GM21367 (cell line): ENCODE measurements around the gene KCNE2.

ENCODE experiments used
- ATAC-seq: cut with Tn5 transposase; IDR thresholded peaks from one replicate; pipeline ENCODE4 v1.9.1; 2021; ENCODE audit not compliant: unreplicated experiment

Gene KCNE2, protein sequence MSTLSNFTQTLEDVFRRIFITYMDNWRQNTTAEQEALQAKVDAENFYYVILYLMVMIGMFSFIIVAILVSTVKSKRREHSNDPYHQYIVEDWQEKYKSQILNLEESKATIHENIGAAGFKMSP

DNA sequence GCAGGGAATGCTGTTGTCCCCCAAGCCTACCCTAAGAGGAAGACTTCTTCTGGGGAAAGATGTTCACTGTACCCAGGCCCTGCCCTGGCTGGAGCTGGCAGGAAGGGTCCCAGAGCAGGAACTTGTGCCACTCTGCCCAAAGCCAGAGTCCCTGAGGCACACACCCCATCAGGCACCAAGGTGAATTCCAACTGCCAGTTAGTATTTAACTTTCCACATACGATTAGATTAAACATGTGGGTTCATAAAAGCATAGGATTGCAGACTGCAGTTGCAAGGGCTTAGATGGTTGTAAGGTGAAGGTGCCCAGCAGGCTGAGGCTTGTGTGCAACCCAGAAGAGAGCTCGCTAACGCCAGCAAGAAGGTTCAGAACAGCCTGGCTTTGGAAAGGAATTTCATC lies at the start of gene KCNE2:
KCNE2 (plus strand) TSS at position 274 of the 400 bp plus-strand sequence. CDS start 6,473 bp downstream, outside the sequence.
- no peak for ATAC-seq

DNA sequence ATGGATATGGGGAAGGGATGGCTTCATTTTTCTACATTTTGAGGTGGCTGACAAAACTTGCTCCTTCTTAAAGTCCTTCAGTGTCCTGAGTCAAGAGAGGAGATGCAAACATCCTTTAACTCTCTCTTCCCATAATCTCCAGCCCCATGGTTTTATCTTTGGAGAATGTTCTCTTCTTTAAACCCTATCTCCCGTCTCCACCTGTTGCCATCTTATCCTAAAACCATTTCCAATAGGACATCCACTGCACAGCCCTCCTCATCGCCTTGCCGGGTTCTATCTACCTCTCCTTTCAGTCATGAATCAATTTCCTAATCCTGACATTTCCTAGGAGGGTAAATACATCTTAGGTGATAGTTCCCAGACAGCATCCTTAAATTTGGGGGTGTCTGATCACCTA lies 44.2 kb upstream of the KCNE2 start:
- no peak for ATAC-seq

DNA sequence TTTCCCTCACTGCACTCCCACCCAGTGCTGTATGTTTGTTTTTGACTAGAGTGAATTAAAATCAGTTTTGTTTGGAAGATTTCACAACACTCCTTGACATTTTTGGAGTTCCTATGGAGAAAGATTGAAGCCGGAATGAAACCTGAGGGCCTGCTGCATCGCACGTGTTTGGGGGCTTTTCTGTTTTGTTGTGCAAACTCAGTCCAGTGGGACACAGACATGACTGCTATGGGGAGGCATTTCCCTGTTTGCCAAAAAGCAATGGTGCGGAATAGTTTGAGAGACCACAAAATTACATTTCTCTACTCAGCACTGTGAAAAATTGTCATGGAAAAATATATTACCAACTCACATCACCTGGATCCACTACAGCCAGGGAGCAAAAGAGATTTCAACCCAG lies 43.8 kb upstream of the KCNE2 start:
- no peak for ATAC-seq

DNA sequence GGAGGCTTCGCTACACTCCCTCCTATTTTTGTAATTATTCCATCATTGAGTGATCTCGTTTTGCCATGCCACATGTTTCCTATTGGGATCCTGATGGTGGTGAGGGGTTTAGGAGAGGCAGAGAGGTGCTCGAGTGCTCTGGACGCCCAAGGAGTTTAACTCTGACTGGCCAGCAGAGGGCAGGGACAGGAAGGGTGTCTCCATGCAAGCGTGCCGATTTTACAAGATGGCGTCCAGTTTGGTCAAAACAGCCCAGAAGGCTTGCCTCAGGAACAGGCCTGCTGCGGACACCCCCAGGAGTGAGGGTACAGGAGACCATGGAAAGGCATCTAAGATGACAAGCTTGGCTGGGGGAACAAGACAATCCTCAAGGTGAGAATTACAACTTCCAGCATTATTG lies 33.8 kb upstream of the KCNE2 start:
- no peak for ATAC-seq

DNA sequence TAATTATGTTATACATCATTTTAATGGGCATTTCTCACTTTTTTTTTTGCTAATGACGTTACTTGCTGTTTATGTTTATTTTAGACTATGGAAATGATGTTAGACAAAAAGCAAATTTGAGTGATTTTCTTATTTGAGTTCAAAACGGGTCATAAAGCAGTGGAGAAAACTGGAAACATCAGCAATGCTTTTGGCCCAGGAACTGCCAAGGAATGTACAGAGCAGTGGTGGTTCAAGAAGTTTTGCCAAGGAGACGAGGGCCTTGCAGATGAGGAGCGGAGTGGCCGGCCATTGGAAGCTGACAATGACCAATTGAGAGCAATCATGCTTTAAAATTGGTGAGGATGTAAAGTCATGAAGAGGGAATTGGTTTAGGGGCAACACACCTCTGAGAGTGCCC lies 32.1 kb upstream of the KCNE2 start:
- ATAC-seq, result no peak

DNA sequence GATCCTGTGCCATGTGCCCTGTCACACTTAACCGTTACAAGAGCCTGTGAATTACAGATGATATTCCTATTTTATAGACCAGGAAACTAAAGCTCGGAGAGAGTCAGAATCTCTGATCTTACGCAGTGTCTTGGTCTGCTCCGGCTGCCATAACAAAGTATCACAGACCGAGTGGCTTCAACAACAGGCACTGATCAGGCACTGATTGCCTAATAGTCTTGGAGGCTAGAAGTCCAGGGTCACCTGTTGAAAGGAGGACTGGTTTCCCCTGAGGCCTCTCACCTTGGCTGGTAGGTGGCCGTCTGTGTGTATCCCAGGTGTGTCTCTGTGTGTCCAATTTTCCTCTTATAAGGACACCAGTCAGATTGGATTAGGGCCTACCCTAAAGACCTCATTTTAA lies 31.5 kb upstream of the KCNE2 start:
- ATAC-seq, result no peak

DNA sequence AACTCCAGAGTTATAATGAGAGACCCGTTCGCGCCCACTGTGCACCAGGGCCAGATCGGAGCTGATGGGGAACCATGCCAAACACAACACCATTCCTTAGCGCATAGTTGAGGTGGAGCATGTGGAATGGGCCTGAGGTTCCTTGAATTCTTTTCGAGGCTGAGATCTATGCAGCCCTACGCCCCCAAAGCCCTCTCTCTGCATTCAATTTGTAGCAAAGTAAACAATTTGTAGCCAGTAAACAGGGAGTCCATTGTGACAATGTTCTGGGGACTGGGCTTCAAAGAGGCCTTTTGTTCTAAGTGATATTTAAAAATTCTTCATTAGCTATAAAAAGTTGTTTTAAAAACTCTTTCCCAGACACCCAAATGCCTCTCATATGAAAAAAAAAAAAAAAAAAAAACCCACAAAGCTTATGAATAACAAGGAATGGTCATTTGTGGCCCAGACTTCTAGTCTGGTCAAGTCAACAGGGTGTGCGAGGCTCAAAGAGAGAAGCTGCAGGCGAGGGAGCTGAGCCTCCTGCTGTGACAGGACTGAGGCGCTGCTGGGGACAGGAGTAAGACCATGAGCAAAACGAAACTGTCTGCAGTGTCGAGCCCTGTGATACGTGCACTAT lies 30.6 kb upstream of the KCNE2 start:
- ATAC-seq, result no peak

DNA sequence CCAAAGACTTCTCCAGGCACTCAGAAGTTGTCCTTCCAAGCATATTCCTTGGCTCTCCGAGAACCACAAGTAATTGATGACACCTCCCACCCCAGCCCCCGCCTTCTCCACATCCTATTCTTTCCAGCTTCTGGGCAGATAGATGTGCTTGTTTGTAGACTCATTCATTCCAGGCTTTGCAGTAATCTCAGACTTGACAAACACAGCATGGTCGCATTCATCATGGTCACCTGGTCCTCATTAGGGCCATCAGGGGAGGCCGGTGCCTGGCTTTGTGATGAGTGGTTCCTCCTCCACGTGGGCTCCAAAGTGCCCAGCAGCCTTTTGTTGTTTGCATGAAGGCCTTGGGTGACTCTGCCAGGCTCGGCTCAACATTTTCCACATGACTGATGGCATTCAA lies 28.5 kb upstream of the KCNE2 start:
- no peak for ATAC-seq

DNA sequence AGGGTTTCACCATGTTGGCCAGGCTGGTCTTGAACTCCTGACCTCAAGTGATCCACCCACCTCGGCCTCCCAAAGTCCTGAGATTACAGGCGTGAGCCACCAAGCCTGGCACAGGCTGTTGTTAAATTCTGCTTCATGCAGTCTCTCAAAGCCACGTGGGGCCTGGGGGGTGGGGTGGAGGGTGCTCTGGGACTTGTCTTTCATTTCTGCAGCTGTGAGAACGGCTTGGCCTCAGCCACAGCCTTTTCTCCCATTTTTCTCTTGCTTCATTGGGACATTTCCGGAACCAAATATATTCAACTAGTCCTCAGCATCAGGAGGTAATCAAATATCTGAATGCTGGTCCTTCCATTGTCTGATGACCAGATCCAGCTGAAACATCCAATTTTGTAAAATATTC lies 27.6 kb upstream of the KCNE2 start:
- ATAC-seq, result no peak

DNA sequence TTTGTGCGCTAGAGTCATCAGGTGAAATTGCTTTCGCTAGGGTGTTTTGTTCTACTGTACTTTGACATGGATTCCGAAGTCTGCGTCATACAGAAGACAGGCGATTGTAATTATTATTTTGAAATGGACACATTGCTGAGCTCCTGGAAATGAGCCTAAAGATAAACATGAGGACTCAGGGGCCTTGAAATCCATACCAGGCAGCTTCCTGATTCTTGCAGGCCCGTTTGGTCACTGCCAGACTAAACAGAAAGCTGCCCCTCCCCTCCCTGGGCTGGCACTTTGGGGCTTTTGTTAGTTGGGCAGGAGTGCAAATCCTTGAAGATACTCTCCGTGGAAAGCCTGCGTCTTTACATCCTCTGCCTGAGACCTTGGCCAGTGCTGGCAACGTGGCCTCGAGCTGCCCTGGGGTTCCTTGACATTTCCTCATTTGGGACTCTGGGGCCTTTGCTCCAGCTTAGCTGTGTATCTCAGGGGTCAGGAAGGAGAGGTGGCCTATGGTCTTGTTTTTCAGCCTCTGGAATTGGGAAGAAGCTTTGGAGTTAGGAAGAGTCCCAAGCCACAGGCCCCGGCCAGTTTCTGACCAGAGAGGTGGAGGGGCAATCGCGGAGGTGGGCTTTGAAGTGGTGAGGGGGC lies 26.9 kb upstream of the KCNE2 start:
- no peak for ATAC-seq

DNA sequence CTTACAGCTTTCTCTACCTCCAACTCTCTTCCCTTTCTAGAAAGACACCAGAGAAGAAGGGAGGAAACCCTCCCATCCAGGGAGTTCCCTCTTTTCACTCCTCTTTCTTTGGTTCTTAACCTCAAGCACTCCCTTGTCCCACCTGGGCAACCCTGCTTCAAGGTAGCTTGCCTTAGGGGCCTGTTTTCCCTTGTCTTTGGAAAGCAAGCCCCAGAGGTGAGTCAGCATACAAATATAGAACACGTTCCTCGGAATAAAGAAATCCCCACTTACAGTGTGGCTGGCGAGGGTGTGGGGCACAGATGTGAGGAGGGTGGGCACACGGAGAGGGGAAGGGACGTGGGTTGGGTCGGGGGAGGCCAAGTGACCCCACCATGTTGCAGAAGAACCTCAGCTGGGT lies 26.1 kb upstream of the KCNE2 start:
- no peak for ATAC-seq

DNA sequence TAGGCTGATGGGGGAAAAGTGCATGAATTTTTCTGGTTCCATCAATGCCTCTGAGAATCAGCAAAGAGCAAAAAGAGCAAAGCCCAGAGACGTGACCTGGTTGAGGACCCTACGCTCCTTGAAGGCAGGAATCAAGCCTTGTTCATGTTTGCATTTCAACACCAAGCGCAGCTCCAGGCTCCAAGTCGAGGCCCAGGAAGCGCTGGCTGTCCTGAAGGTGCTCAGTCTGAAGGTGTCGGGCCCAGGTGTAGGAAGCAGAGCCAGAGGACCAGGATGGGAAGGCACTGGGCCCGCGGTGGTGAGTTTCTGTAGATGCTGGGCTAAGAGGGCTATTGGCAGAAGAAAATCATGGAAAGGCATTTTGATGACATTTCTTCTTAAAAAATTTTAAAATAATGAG lies 25.6 kb upstream of the KCNE2 start:
- no peak for ATAC-seq

DNA sequence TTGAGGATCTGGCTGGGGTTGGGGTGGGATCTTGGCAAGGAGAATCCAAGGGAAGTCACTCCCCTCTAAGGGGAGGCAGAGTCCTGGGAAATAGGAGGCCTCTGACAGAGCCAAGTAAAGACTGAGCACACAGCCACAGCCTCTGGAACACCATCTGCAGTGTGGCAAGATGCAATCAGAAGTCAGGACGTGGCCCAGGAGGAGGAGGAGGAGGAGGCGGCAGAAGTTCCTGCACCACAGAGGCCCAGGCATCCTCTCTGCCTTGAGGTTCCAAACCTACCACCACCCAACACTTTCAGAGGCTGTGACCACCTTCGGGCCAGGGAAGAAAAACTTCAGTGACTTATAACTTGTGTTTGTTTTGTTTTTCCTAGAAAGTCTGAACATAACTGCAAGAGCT lies 23.7 kb upstream of the KCNE2 start:
- ATAC-seq, result no peak

DNA sequence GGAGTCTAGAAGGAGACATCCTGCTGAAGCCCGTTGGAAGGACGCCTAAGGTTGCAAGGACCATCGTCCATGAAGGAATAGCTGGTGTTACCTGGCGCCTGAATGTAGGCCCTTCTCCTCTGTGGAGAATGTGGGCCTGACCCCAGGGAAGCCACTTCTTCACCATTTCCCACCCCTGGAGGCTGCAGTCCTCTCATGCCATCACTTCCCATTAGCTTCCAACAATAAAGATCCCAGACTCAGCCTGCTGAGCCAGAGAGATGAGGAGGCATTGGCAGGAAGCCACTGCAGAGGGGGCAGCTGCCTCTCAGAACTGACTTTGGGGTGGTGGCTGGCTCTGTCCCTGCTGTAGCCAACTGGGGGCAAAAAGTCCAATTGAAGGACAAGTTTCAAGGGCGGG lies 21.3 kb upstream of the KCNE2 start:
- ATAC-seq, result no peak

DNA sequence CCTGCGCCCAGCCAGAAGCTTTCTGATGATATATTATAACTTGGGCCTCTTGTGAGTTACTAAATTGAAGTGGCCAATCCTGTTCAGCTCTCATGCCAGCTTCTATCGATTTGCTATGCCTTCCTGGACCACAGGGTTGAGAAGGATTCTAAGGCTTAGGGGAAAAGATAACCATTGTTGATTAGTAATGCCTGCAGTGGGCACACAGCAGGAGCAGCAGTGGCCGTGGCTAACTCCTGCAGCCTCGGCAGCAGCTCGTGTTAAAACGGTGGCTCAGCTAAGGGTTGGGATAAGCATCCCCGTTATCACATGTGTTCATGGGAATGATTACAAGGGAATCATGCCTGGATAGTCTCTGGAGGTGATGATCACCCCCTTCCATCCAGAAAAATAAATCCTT lies 20.5 kb upstream of the KCNE2 start:
- no peak for ATAC-seq

DNA sequence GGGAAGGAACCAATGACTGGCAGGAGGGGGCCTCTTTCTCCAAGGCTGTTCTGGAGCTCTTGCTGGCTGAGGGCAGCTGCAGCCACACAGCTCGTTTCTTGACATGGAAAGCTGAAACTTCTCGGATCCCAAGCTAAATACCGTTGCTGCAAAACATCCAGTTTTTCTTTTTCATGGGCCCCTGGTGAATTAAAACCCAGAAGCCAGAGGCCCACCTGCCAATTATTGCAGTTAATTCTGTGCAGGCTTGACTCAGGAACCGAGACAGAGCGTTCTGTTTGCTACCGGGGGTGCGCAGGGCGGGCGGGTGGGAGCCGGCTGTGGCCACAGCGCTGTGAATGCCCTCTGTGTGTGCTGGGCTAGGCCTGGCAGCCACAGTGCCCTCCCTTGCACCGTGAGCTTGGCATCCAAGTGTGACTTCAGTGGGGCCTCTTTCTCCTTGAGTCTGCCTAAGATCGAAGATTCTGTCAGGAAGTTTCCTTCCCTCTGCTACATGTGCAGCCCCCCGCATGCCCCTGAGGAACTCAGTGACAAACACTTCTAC lies 19.9 kb upstream of the KCNE2 start:
- no peak for ATAC-seq

DNA sequence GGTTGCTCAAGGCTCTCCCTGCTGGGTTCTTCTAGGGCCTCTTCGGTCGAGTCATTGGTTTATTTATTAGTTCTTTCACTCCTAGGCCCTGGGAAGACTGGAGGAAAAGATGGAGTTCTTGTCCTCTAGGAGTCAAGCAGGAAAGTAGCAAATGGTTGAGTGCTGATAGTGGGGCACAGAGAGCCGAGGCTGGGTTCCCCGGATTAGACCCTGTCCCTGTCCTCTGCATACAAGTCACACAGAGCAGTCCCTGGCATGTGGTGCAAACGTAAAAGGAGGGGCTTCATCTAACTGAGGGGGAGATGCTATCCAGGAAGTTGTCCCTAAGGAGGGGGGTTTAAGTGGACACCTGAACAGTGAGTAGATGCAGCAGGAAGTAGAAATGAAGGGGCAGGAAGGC lies 19.2 kb upstream of the KCNE2 start:
- no peak for ATAC-seq

DNA sequence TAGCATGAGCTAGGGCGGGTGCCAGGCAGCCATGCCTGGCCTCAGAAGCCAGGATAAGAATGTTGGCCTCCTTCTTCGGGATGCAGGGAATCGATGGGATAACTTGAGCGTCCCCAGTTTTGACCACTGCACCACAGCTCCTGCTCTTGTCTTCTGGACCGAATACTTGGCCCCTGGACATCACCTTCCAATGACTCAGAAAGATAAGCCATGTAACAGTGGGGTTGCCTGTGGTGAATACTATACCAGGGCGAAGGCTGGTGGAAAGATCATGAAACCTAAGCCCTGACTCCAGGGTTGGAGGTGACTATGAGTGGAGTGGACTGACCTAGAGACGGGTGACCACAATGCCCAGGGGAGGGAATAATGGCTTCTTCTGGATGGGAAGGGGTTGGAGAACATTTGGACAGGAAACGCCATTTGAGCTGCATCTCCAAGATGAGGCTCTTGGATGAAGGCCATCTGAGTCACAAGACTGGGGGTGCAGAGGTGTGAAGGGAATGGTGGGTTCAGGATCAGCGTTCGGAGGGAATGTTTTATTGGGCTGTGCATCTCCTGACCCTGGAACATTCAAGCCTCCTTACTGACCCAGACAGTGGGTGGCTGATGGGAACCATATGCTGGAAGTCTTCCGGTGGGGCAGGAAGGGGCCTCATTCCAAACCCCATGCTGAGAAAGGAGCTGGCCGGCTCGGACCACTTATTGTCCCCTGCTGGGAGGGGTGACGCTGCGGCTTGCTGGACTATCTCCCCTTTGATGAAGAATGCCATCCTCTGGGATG lies 18.5 kb upstream of the KCNE2 start:
- ATAC-seq, result no peak

DNA sequence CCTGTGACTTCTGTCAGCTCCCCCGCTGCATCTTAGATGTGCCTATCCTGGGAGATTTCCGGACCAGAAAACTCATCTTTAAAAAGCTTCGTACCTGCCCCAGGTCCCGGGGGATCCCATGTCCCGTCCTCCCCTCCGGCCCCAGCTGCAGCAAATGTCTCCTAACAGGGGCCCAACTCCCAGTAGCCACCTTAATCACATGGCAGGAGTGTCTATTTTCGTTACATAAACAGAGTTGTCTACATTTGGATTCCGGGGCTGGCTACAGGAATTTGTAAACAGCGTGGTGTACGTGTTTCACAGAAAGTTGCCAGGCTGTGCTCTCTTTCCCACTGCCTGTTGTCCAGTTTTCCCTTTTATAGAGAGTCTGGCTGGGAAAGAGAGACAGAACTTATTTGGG lies 17.9 kb upstream of the KCNE2 start:
- no peak for ATAC-seq

DNA sequence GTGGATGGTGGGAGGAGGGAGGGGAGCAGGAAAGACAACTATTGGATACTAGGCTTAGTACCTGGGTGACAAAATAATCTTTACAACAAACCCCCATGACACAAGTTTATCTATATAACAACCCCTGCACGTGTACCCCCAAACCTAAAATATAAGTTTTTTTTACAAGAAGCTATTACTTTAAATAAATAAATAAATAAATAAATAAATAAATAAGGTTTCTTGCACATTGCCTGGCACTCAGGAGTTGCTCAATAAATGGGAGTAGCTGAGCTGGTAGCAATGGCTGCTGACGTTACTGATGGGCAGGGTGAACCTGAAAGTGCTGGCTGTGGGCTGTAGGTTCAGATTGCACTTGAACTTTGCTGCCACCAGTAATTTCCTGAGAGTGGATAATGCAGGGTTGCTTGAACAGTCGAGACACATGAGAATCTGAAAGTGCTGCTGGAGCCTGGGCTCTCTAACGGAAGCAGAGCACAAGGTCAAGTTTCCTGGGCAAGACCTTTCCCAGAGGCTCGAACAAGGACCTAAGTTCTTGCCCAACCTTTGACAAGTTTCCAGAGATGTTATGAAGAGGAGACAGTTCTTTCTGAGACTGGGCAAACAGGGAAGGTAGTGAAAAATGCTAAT lies 14.8 kb upstream of the KCNE2 start:
- ATAC-seq, result no peak

DNA sequence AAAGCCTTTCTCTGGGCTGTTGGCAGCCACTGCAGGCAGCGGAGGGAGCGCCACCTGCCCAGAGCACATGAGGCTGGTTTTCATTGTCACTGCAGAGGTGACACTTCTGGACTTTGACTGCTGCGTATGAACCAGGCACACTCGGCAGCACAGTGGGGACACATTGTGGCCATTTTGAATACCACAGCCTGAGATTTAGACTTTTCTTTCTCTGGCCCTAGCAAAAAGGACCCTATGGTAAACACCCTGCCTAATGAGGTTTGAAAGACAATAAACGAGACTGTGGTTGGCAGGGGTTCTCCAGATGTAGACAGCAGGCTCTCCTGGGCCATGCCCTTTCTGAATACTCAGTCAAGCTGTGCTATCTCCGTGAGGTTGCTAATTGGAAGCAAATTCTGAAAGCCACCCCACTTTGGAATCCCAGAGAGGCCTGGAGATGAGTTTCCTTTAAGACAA lies 12.0 kb upstream of the KCNE2 start:
- peak; percentile 62 for ATAC-seq
